Gastroesophageal sphincter (tissue), 4 donors: ENCODE measurements around the gene LASP1. TPM values are rescaled to one million over a fixed set of nuclear protein-coding genes. Genes with fewer than 3 reads are reported as not detected.
"Not testable (repeated sequence)": the region's sequence is repeated elsewhere in the genome, so short reads cannot be mapped to it uniquely, and the experiment has no call there.

ENCODE experiments used
- ATAC-seq: fragments of 150-250 bp; one replicate; pipeline ENCODE4 v1.9.1; 2016; ENCODE audit warnings: mild to moderate bottlenecking, moderate library complexity
- H3K27ac ChIP-seq, 4 donors: fragments of 200-600 bp; sonication (generic) in 3 of 4; 1 replicate in 3 of 4; 2 replicates in 1 of 4; pipeline ENCODE4 v1.5.1; 2016 to 2019
- H3K27me3 ChIP-seq: fragments of 200-600 bp; sonication (generic); one replicate; pipeline ENCODE4 v1.5.1; 2019
- H3K36me3 ChIP-seq, 2 donors: fragments of 200-600 bp; sonication (generic); one replicate each; pipeline ENCODE4 v1.5.1; 2019; ENCODE audit warnings: control low read depth in 1 of 2
- H3K4me1 ChIP-seq, 3 donors: fragments of 200-600 bp; sonication (generic); 1 replicate in 2 of 3; 2 replicates in 1 of 3; pipeline ENCODE4 v1.5.1; 2016 to 2019; ENCODE audit warnings: control low read depth in 2 of 3
- H3K4me3 ChIP-seq, 2 donors: fragments of 200-600 bp; sonication (generic); one replicate each; pipeline ENCODE4 v1.5.1; 2019; ENCODE audit warnings: mild to moderate bottlenecking in 1 of 2, moderate library complexity in 1 of 2
- H3K9me3 ChIP-seq, 3 donors: fragments of 200-600 bp; sonication (generic); one replicate each; pipeline ENCODE4 v1.5.1; 2017 to 2019; ENCODE audit warnings: control low read depth in 2 of 3
- CTCF ChIP-seq, 4 experiments: fragments of 200-600 bp in 2 of 4; fragments of 450-650 bp in 2 of 4; sonication (generic) in 1 of 4; IDR thresholded peaks; one replicate each; pipeline ENCODE4 v1.5.1; 2017 to 2019; ENCODE audit warnings: antibody characterized with exemption in 4 of 4, mild to moderate bottlenecking in 2 of 4, moderate library complexity in 2 of 4
- EP300 ChIP-seq: sonication (generic); formaldehyde crosslinking; IDR thresholded peaks from one replicate; pipeline ENCODE4 v1.6.1; 2017; ENCODE audit warnings: antibody characterized with exemption, mild to moderate bottlenecking
- POLR2A ChIP-seq, 2 donors: fragments of 450-650 bp; IDR thresholded peaks; one replicate each; pipeline ENCODE4 v1.6.1; 2017; ENCODE audit warnings: antibody characterized with exemption in 2 of 2, mild to moderate bottlenecking in 2 of 2, moderate library complexity in 1 of 2
- POLR2AphosphoS5 ChIP-seq: sonication (generic); formaldehyde crosslinking; IDR thresholded peaks from one replicate; pipeline ENCODE4 v1.6.1; 2017; ENCODE audit warnings: antibody characterized with exemption
- WGBS, 2 donors: methylation state at CpG; one replicate each; pipeline ENCODE4 v1.1.5; 2018; ENCODE audit warnings: low coverage in 1 of 2; 5-methylcytosine and 5-hydroxymethylcytosine counted together
- total RNA-seq, 4 donors: library from RNA; depleted of rRNA; stranded (reverse); fragments of >200 nt; gene quantifications; one replicate each; pipeline ENCODE4 v1.1.0, GENCODE V29; 2016

The LASP1 gene
- total RNA-seq, 4 donors from 2014 or later, result 33.5 to 88.9 (median 73.6) TPM

DNA sequence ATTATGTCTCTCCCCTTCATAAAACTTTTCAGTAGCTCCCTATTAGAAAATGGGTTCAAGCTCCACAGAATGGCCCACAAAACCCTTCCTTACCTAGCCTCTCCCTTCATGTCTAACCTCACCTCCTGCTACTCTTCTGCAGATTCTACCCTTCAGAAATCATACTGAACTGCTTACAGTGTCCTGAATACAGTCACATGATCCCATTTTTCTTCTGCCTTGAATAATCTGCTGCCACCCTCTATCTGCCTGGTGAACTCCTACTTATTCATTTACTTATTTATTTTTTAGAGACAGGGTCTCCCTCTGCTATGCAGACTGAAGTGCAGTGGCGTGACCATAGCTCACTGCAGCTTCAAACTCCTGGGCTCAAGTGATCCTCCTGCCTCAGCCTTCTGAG is 70.5 kb downstream of the LASP1 start:
- no peak for TF ChIP-seq CTCF (IDR thresholded peaks at IDR 0.05)
- TF ChIP-seq POLR2AphosphoS5, result no peak
- TF ChIP-seq EP300, result no peak
- TF ChIP-seq POLR2A (IDR thresholded peaks at IDR 0.05), result no peak
- peaks cover 0 to 17% (median 0%) of the 10 kb centered on the region in 3 donors for H3K4me1 ChIP-seq
- H3K36me3 ChIP-seq, result no peaks in the 10 kb centered on the region
- H3K27me3 ChIP-seq, result no peaks in the 10 kb centered on the region
- ATAC-seq, result no peak
- WGBS, 2 donors, result 86 to 100% methylated on average over 1 of the region's 1 CpG
- H3K27ac ChIP-seq, result no peak overlapping the region
- no peak overlapping the region for H3K4me3 ChIP-seq
- no peaks in the 10 kb centered on the region for H3K9me3 ChIP-seq

GRCh38 chr17:38942696-38943334 is 73.0 kb downstream of the LASP1 start:
- no peaks in the 10 kb centered on the region for H3K9me3 ChIP-seq
- peaks cover 0 to 17% (median 0%) of the 10 kb centered on the region in 3 donors for H3K4me1 ChIP-seq
- ATAC-seq, result no peak
- 25 to 37% methylated on average over 4 of the region's 4 CpGs for WGBS, 2 donors
- TF ChIP-seq CTCF (IDR thresholded peaks at IDR 0.05) (no peak), POLR2AphosphoS5 (no peak), EP300 (no peak), POLR2A (IDR thresholded peaks at IDR 0.05) (no peak)
- no peaks in the 10 kb centered on the region for H3K36me3 ChIP-seq
- H3K27ac ChIP-seq, result peak overlapping the region in 1 of 4 donors; percentile 31
- H3K27me3 ChIP-seq, result no peaks in the 10 kb centered on the region
- no peak overlapping the region for H3K4me3 ChIP-seq

- TF ChIP-seq CTCF (IDR thresholded peaks at IDR 0.05) (no peak), POLR2AphosphoS5 (no peak)
- no peak for ATAC-seq
- Histone ChIP-seq H3K4me1 (peaks cover 0 to 17% (median 0%) of the 10 kb centered on the region in 3 donors), H3K27me3 (no peaks in the 10 kb centered on the region), H3K36me3 (no peaks in the 10 kb centered on the region), H3K27ac (no peak overlapping the region), H3K9me3 (no peaks in the 10 kb centered on the region), H3K4me3 (no peak overlapping the region)
- WGBS, 2 donors, result 31 to 44% methylated on average over 2 to 4 of the region's 8 CpGs
Observed at GRCh38 chr17:38943607-38944006, 73.7 kb downstream of the LASP1 start.

DNA sequence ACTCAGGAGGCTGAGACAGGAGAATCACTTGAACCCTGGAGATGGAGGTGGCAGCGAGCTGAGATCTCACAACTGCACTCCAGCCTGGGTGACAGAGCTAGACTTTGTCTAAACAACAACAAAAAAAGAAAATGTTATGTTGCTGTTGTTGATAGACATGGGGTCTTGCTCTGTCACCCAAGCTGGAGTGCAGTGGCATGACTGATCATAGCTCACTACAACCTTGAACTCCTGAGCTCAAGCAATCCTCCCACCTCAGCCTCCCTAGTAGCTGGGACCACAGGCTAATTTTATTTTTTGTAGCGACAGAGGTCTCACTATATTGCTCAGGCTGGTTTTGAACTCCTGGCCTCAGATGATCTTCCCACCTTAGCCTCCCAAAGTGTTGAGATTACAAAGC is 77.3 kb downstream of the LASP1 start:
- Histone ChIP-seq H3K4me1 (peaks cover 0 to 17% (median 0%) of the 10 kb centered on the region in 3 donors), H3K9me3 (no peaks in the 10 kb centered on the region), H3K27ac (no peak overlapping the region), H3K27me3 (no peaks in the 10 kb centered on the region), H3K36me3 (no peaks in the 10 kb centered on the region), H3K4me3 (no peak overlapping the region)
- no peak for TF ChIP-seq CTCF (IDR thresholded peaks at IDR 0.05)
- TF ChIP-seq POLR2AphosphoS5, result no peak
- TF ChIP-seq EP300, result no peak
- no peak for ATAC-seq
- 100% methylated on average over 1 to 2 of the region's 2 CpGs for WGBS, 2 donors

- WGBS, 2 donors, result 90 to 93% methylated on average over 2 to 6 of the region's 7 CpGs
Observed at GRCh38 chr17:38953800-38954199, 83.9 kb downstream of the LASP1 start.

More at GRCh38 chr17:38953800-38954199, 83.9 kb downstream of the LASP1 start:
- ATAC-seq, H3K9me3 ChIP-seq, H3K4me1 ChIP-seq, H3K4me3 ChIP-seq, H3K27ac ChIP-seq, H3K36me3 ChIP-seq, H3K27me3 ChIP-seq: not testable (repeated sequence)
